ENCODE measurements around the gene EIPR1. TPM values are rescaled to one million over a fixed set of nuclear protein-coding genes. Genes with fewer than 3 reads are reported as not detected.

The EIPR1 gene
- total and polyA plus RNA-seq, 2 experiments from 2014 or later = 17.4 to 46.3 TPM

- TF ChIP-seq ZNF462 (CRISPR knock-in tag; IDR thresholded peaks at IDR 0.05) = no peak
- no peak for TF ChIP-seq POLR2AphosphoS5 (IDR thresholded peaks at IDR 0.05; ENCODE audit: low read depth)
Observed at GRCh38 chr2:3297523-3297922, 80.1 kb downstream of the EIPR1 start (continued).

- no peak overlapping the region for H3K4me2 ChIP-seq
- no peaks in the 10 kb centered on the region for H4K20me1 ChIP-seq (replicated peaks; ENCODE audit: insufficient read depth)
- TF ChIP-seq REST (IDR thresholded peaks at IDR 0.05; ENCODE audit: unreplicated experiment) (no peak), NANOG (IDR thresholded peaks at IDR 0.05; ENCODE audit: borderline replicate concordance) (no peak), CTCF (conservative IDR thresholded peaks at IDR 0.05; ENCODE audit: low read depth in 2 of 2) (no peak), ZNF114 (CRISPR knock-in tag; IDR thresholded peaks at IDR 0.05) (no peak), ZNF331 (CRISPR knock-in tag; IDR thresholded peaks at IDR 0.05; ENCODE audit: low read depth) (no peak)
Observed at GRCh38 chr2:3296182-3296972, 81.2 kb downstream of the EIPR1 start.

More at GRCh38 chr2:3296182-3296972, 81.2 kb downstream of the EIPR1 start:
- Histone ChIP-seq H3K27me3 (ENCODE audit: insufficient read depth) (no peaks in the 10 kb centered on the region), H2AFZ (no peak overlapping the region), H3F3A (replicated peaks; ENCODE audit: low read depth) (no peaks in the 10 kb centered on the region), H3K36me3 (ENCODE audit: insufficient read depth) (no peaks in the 10 kb centered on the region), H3K4me1 (ENCODE audit: insufficient read depth) (0 out of 2 replicates have a peak, but pooled peaks cover 4% of the 10 kb centered on the region), H3K4me3 (no peak overlapping the region), H3K79me2 (replicated peaks; ENCODE audit: insufficient read depth) (peaks cover 14% of the 10 kb centered on the region; the same call in 1 of the 2 replicates), H3K27ac (ENCODE audit: low read depth) (no peak overlapping the region), H3K9me2 (ENCODE audit: insufficient read depth) (no peaks in the 10 kb centered on the region)
- H3K4me3 Mint-ChIP-seq = no peak overlapping the region
- H3K4me1 Mint-ChIP-seq = peaks cover 33% of the 10 kb centered on the region
- no peak for DNase-seq (ENCODE audit: low spot score)
- H3K27ac Mint-ChIP-seq = no peak overlapping the region
- H3K9me3 Mint-ChIP-seq = no peaks in the 10 kb centered on the region
- peaks cover 2% of the 10 kb centered on the region; the same call in 1 of the 3 replicates for H3K36me3 Mint-ChIP-seq (ENCODE audit: low read depth)
- ATAC-seq = no peak
- H3K27me3 Mint-ChIP-seq (ENCODE audit: insufficient read depth, low read depth, poor library complexity) = peaks cover 6% of the 10 kb centered on the region
